ENCODE results near the gene STYXL1. TPM values are rescaled to one million over a fixed set of nuclear protein-coding genes. Genes with fewer than 3 reads are reported as not detected.
"Not testable (repeated sequence)": the region's sequence is repeated elsewhere in the genome, so short reads cannot be mapped to it uniquely, and the experiment has no call there.

The STYXL1 gene
- total and polyA plus RNA-seq, 2 experiments from 2014 or later = 42.5 to 54.7 TPM

GRCh38 chr7:76060842-76061241 lies 13.0 kb upstream of the STYXL1 start:
- in situ Hi-C loops (cut with MboI) = no loop called here
- no peaks in the 10 kb centered on the region for H3K9me3 ChIP-seq (ENCODE audit: low read depth)
- no peak for TF ChIP-seq EZH2phosphoT487 (IDR thresholded peaks at IDR 0.05; ENCODE audit: insufficient read depth, low read depth)
- no peak for TF ChIP-seq EZH2 (IDR thresholded peaks at IDR 0.05; ENCODE audit: insufficient read depth, poor library complexity, severe bottlenecking)
- H3K4me3 ChIP-seq = no peak overlapping the region
- no peak overlapping the region for H2AFZ ChIP-seq
- H3K27me3 ChIP-seq (replicated peaks; ENCODE audit: insufficient read depth) = no peaks in the 10 kb centered on the region
- H3K9me2 ChIP-seq (ENCODE audit: insufficient read depth) = no peaks in the 10 kb centered on the region
- peaks cover 54% of the 10 kb centered on the region; the same call in 1 of the 2 replicates for H3K36me3 ChIP-seq (ENCODE audit: low read depth)
- no peak overlapping the region for H3K27ac ChIP-seq
- no peaks in the 10 kb centered on the region for H3K4me1 ChIP-seq (ENCODE audit: insufficient read depth)
- DNase-seq = no peak
- 39 to 43% methylated on average over 6 of the region's 6 CpGs for WGBS, 2 experiments (ENCODE audit: low coverage in 1 of 2, low lambda C conversion rate in 2 of 2, missing lambda C conversion rate in 2 of 2)
- H3F3A ChIP-seq (ENCODE audit: insufficient read depth) = no peaks in the 10 kb centered on the region
- no peaks in the 10 kb centered on the region; the same call in 1 of the 2 replicates for H4K20me1 ChIP-seq (ENCODE audit: insufficient read depth)
- no peak overlapping the region for H3K4me2 ChIP-seq (ENCODE audit: unreplicated experiment)
- no peak overlapping the region for H3K9ac ChIP-seq
- H3K79me2 ChIP-seq (ENCODE audit: insufficient read depth) = peaks cover 32% of the 10 kb centered on the region

DNA sequence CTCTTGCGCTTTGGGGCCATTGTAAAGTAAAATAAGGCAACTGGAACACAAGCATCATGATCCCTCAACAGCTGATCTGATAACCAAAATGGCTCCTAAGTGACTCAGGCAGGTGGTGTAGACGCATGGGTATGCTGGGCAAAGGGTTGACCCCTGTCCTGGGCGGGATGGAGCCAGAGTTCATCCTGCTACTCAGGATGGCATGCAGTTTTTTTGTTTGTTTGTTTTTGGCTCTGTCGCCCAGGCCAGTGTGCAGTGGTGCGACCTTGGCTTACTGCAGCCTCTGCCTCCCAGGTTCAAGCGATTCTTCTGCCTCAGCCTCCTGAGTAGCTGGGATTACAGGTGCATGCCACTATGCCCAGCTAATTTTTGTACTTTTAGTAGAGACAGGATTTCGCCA lies 10.9 kb upstream of the STYXL1 start:
- DNase-seq; H2AFZ ChIP-seq; H3K9me3 ChIP-seq (ENCODE audit: low read depth); H3K27me3 ChIP-seq (replicated peaks; ENCODE audit: insufficient read depth); H3K4me3 ChIP-seq; H3K4me2 ChIP-seq (ENCODE audit: unreplicated experiment); H3K9ac ChIP-seq; in situ Hi-C loops (cut with MboI); H3K9me2 ChIP-seq (ENCODE audit: insufficient read depth); H4K20me1 ChIP-seq (ENCODE audit: insufficient read depth); H3K27ac ChIP-seq: not testable (repeated sequence)
- 97% methylated on average over 7 of the region's 7 CpGs for WGBS, 2 experiments (ENCODE audit: low coverage in 1 of 2, low lambda C conversion rate in 2 of 2, missing lambda C conversion rate in 2 of 2)
- peaks cover 50% of the 10 kb centered on the region for H3K36me3 ChIP-seq (ENCODE audit: low read depth)
- H3F3A ChIP-seq (ENCODE audit: insufficient read depth) = peaks cover 18% of the 10 kb centered on the region
- peaks cover 53% of the 10 kb centered on the region for H3K79me2 ChIP-seq (ENCODE audit: insufficient read depth)
- peaks cover 16% of the 10 kb centered on the region for H3K4me1 ChIP-seq (ENCODE audit: insufficient read depth)

GRCh38 chr7:76057813-76058145 lies 10.0 kb upstream of the STYXL1 start:
- no peak for DNase-seq
- H3K4me3 ChIP-seq = no peak overlapping the region
- H3F3A ChIP-seq (ENCODE audit: insufficient read depth) = peaks cover 28% of the 10 kb centered on the region
- TF ChIP-seq EZH2 (IDR thresholded peaks at IDR 0.05; ENCODE audit: insufficient read depth, poor library complexity, severe bottlenecking) = no peak
- no peak for TF ChIP-seq EZH2phosphoT487 (IDR thresholded peaks at IDR 0.05; ENCODE audit: insufficient read depth, low read depth)
- peaks cover 62% of the 10 kb centered on the region for H3K79me2 ChIP-seq (ENCODE audit: insufficient read depth)
- peaks cover 22% of the 10 kb centered on the region for H3K4me1 ChIP-seq (ENCODE audit: insufficient read depth)
- H4K20me1 ChIP-seq (ENCODE audit: insufficient read depth) = no peaks in the 10 kb centered on the region; the same call in 1 of the 2 replicates
- H3K27me3 ChIP-seq (replicated peaks; ENCODE audit: insufficient read depth) = no peaks in the 10 kb centered on the region
- H3K9ac ChIP-seq = no peak overlapping the region
- no peak overlapping the region for H3K4me2 ChIP-seq (ENCODE audit: unreplicated experiment)
- in situ Hi-C loops (cut with MboI) = no loop called here
- H2AFZ ChIP-seq = no peak overlapping the region
- no peak overlapping the region for H3K27ac ChIP-seq
- WGBS, 2 experiments (ENCODE audit: low coverage in 1 of 2, low lambda C conversion rate in 2 of 2, missing lambda C conversion rate in 2 of 2) = 84 to 85% methylated on average over 11 of the region's 11 CpGs
- H3K36me3 ChIP-seq (ENCODE audit: low read depth) = peaks cover 50% of the 10 kb centered on the region
- no peaks in the 10 kb centered on the region for H3K9me3 ChIP-seq (ENCODE audit: low read depth)
- no peaks in the 10 kb centered on the region for H3K9me2 ChIP-seq (ENCODE audit: insufficient read depth)

DNA sequence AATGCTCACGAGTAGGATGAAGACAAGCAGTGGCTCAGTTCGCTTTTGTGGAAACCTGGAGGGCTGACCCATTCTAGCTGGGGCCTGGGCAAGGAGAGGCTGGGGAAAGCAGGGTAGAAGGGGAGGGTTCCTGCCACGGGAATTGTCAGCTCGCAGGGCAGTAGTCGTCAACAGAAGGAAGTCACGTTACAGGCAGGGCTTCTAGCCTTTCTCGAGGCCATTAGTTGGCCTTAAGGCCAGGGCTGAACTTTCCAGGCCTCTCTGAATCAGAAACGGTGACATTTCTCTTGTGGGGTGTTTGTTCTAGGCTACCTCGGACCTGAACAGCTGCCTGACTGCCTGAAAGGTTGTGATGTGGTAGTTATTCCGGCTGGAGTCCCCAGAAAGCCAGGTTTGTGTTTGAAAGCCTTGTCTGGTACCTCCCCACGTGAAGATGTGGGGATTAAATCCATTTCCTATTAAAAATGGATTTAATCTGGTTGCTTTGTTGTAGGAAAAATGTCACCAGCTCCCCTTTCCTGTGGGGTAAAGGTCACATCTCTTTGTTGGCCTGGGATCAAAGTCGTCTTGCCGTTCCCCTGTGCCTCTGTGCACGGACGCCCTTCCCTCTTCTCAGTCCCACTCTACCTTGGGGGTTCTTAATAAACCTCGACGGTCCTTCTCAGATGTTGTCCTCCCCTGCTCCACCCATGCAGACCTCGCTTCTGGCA lies 9.5 kb upstream of the STYXL1 start:
- Histone ChIP-seq H3K36me3 (ENCODE audit: low read depth) (peaks cover 50% of the 10 kb centered on the region), H4K20me1 (ENCODE audit: insufficient read depth) (no peaks in the 10 kb centered on the region; the same call in 1 of the 2 replicates), H3F3A (ENCODE audit: insufficient read depth) (peaks cover 29% of the 10 kb centered on the region), H3K79me2 (ENCODE audit: insufficient read depth) (peaks cover 68% of the 10 kb centered on the region), H3K4me1 (ENCODE audit: insufficient read depth) (peaks cover 22% of the 10 kb centered on the region), H3K27me3 (replicated peaks; ENCODE audit: insufficient read depth) (no peaks in the 10 kb centered on the region), H3K4me2 (ENCODE audit: unreplicated experiment) (no peak overlapping the region), H3K4me3 (no peak overlapping the region), H2AFZ (no peak overlapping the region), H3K27ac (no peak overlapping the region), H3K9me2 (ENCODE audit: insufficient read depth) (no peaks in the 10 kb centered on the region), H3K9me3 (ENCODE audit: low read depth) (no peaks in the 10 kb centered on the region), H3K9ac (no peak overlapping the region)
- 93 to 97% methylated on average over 18 of the region's 18 CpGs for WGBS, 2 experiments (ENCODE audit: low coverage in 1 of 2, low lambda C conversion rate in 2 of 2, missing lambda C conversion rate in 2 of 2)
- TF ChIP-seq EZH2 (IDR thresholded peaks at IDR 0.05; ENCODE audit: insufficient read depth, poor library complexity, severe bottlenecking) = no peak
- no peak for TF ChIP-seq EZH2phosphoT487 (IDR thresholded peaks at IDR 0.05; ENCODE audit: insufficient read depth, low read depth)
- DNase-seq = no peak
- in situ Hi-C loops (cut with MboI) = no loop called here

Data from GM23248 (cell line).